GM18498 (cell line): ENCODE results near the gene FBXO24.

Experiments
- ATAC-seq: cut with Tn5 transposase; IDR thresholded peaks from one replicate; pipeline ENCODE4 v1.9.1; 2021; ENCODE audit warnings: mild to moderate bottlenecking, moderate library complexity; ENCODE audit not compliant: unreplicated experiment

FBXO24 gene

GRCh38 chr7:100574362-100575205 is 11.5 kb upstream of the FBXO24 start:
- no peak for ATAC-seq

DNA sequence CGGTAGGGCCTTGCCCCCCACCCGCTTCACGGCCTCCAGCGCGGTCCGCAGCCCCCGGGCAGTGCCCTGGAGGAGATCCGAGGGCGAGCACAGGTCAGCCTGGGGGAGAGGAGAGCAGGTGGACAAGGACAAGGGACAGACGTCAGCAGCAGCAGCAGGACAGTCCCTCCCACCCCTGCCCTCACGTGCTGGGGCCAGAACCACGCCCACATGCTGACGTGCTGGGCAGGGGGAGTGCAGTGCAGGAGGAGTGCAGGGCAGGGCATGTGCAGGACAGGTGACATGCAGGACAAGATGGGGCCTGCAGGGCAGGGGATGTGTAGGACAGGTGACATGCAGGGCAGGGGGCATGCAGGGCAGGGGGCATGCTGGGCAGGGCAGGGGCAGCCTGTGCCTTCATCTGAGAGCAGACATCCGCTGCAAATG is 10.9 kb upstream of the FBXO24 start:
- ATAC-seq: no peak

- ATAC-seq: no peak
Observed at GRCh38 chr7:100575746-100576383, 10.3 kb upstream of the FBXO24 start.

DNA sequence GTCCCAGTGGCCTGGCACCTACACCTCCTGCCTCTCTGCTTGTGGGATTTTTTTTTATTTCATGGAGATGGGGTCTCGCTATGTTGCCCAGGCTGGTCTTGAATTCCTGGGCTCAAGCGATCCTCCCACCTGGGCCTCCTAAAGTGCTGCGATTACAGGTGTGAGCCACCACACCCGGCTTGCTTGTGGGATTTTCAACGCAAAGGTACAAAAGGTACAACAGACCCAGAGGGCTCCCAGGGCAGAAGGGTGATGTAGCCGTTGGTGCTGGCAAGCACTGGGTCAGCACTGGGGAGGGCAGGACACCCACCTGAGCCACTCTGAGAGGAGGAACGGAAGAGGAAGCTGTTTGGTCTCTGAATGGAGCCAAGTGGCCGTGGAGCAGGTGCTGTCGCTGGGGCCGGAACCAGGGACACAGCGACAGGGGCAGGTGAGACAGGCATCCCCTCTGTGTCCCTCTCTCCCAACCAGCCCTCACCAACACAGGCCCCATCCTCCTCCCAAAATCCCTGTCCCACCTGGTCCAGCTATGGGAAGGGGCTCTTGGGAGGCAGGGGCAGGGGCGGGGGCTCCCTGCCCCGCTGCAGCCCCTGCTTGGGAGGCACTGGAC is 9.6 kb upstream of the FBXO24 start:
- ATAC-seq: no peak

- no peak for ATAC-seq
Observed at GRCh38 chr7:100577103-100577502, 9.0 kb upstream of the FBXO24 start.

DNA sequence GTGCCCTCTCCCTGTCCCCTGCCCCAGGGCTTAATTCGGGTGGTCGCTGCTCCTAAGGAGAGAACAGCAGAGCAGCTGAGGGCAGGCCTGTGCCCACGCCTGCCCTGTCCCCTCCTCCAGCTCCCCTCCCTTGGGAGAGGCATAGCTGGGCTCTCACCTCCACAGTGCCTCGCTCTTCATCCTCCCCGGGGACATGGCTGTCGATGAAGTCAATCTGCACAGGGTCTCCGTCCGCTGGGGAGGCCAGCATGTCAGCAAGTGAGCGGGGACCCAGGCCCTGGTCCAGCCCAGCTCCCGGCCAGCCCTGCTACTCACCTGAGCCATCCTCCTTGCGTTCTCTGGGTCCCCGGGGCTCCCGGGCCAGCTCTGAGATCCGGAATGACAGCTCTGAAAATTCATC is 8.6 kb upstream of the FBXO24 start:
- no peak for ATAC-seq

GRCh38 chr7:100578246-100579183 is 7.6 kb upstream of the FBXO24 start:
- ATAC-seq: no peak

DNA sequence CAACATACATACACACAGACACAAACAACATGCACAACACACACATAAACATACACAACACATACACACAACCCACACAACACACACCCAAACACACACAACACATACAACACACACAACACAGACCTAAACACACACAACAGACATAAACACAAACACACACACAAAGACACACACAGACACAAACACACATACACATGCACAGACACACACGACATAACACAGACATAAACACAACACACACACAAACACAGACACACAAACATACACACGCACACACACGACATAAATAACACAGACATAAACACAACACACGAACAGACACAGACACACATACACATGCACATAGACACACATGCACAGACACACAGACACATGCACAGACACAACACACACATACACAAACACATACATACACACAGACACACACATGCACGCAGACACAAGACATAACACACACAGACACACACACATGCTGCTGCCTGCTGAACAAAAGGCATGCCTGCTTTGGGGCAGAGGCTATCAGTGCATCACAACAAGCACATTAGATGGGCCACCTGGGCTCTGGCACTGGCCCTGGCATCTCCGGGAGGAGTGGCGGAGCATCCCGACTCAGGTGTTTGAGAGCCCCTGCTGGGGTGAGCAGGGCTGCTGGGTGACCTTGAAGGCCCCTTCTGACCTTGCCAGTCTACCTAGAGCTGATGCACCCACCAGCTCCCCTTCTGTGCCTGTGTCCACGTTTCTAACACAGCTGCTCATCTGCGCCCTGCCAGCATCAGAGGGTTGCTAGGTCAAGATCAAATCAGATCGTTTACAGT is 5.5 kb upstream of the FBXO24 start:
- ATAC-seq: no peak

DNA sequence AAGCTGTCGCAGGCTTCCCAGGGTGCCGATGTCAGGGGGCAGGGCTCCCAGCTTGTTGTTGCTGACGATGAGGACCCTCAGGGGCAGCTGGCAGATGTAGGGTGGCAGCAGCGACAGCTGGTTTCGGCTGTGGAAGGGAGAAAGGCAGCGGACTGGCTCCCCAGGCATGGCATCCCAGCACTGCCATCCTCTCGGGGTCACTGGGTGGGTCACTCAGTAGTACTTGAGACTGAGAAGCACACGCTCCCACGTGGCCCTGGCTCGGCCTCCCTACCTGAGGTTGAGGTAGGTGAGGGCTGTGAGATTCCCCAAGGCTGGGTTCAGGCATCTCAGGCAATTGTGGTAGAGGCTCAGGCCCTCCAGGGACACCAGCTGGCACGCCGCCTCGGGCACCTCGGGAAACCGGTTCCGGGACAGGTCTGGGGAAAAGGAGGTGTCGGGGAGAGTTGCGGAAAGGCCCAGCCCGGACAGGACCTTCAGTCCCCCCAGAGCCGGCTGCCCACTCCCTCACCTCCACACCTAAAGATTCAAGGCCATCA is 4.0 kb upstream of the FBXO24 start:
- no peak for ATAC-seq

DNA sequence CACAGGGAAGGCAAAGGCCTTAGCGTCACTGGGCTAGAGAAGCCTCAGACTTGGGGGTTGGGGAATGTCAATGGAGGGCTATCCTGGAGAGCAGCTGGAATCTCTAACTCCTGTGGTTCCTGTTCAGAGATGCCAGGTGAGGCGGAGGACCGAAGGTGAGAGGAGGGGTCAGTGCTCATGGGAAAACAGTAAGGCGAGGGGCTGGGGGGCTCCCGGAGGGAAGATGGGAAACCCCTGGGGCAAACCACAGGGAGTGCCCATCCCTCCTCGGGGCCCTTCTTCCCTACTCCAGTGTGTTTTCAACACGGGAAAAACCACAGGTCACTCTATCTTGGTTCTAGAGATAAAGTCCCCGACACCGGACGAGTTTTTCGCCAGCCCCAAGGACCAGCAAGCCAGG is 3.5 kb upstream of the FBXO24 start:
- no peak for ATAC-seq

DNA sequence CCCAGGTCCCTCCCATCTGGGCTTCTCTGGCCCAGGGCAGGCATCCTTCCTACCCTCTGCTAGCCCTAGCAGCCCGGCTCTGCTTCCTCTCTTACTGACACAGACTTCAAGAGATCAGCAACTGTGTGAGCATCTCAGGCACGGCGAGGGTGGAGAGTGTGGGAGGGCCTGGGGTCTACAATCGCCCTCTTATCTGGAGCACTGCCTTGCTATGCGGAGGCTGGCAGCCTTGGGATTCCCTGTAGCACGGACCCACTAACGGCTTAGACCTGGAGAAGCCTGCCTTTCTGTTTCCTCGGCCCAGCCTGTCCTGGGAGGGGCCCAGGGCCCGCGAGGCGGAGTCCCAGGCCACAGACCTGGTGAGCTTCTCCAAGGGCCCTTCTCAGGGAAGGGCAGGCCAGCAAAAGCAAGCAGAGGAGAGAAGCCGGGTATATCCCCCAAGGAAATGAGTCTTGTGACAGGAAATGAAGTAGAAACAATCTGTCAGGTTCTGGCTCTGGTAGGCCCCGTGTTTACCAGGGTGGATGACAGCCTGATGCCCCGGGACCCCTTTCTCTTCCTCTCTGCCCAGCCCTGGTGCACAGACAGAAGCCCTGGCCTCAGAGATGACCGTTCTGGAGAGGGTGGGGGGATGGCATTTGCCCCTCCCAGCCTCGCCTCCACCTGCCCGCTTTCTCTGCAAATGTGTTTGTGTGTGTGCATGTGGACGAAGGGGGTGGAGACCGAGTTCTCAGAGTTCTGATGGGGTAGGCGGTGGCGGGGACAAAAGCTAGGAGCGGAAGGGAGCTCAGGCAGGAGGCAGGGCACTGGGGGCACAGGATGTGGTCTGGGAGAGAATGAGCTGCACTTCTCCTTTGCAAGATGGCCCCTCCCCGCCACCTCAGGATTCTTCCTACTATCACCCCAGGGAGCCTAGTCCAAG is 2.7 kb upstream of the FBXO24 start:
- ATAC-seq: no peak

- ATAC-seq: no peak
Observed at GRCh38 chr7:100584054-100584682, 2.0 kb upstream of the FBXO24 start.

DNA sequence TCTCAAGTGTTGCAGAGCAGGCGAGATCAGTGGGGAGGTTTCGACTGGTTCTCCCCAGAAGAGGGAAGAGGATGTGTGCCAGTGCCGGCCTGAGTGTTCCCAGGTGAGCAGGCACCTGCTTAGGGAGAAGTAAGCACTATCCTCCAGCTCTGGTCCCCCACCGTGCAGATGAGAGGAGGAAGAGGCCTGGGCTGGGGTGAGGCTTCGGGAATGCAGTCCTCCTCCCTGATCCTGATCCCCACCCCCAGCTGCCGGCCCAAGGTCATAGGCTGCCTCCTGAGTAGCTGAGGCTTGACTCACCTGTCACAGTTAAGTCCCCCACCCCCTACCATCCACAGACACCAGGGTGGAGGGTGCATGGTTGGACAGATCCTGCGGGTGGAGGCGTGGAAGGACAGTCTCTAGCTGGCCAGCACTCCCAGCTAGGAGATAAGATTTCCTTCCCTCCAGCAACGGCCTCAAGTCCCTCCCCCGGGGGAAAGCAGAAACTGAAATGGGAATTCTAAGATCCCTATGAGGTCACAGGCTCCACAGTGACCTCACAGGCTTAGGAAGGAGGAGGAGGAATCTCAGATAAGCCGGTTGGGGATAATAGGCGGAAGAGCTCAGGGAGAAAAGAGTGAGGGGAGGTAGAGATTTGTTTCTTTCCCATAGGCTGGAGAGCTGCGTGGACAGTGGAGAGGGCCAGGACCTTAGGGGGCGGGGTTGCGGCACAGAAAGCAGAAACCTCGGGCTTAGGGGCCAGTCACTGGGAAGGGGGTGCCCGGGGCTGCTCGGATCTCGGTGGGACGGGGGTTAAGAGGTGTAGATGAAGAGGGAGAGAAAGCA is 1.2 kb upstream of the FBXO24 start:
- ATAC-seq: no peak

DNA sequence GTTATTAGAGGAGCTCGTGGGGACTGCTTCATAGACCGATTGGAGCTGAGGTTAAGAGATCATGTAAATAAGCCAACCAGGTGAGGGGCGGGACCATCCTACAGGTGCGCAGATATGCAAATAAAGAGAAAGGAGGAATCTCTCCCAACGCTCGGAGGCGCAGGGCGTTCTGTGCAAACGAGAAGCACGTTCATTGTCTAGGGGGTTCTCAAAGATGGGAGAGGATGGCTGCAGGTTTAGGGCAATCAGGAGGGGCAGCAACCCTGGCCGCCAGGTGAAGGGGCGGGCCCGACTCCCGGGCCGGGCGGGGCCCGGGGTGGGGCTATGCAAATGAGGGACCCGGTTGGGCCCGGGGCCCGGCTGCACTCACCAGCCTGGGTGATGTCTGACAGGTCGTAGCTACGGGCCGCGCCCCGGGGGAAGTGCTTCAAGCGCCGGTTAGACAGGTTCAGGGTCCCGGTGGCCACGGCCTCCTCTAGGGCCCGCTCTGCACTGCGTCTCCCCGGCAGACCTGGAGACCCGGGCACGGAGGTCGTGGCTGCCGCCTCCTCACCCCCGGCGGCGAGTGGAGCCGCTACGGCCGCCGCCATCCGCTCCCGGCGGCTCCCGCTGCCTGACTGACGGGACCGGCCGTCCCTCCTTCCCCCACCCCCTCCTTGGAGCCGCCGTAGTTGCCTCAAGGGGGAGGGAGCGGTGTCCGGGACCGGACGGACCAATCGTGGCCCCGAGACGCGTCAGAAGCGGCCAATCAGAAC is 440 bp upstream of the FBXO24 start, which contains the start of gene LRCH4:
LRCH4 (minus strand) TSS at position 619 of the 755 bp plus-strand sequence; CDS start at position 590, 29 bp downstream.
- peak; percentile 31 for ATAC-seq

GRCh38 chr7:100588438-100588837 is 2.3 kb downstream of the FBXO24 start:
- ATAC-seq: no peak

GRCh38 chr7:100589341-100589947 is 3.3 kb downstream of the FBXO24 start:
- ATAC-seq: no peak
